ENCODE measurements around the gene PHC3.

DNA sequence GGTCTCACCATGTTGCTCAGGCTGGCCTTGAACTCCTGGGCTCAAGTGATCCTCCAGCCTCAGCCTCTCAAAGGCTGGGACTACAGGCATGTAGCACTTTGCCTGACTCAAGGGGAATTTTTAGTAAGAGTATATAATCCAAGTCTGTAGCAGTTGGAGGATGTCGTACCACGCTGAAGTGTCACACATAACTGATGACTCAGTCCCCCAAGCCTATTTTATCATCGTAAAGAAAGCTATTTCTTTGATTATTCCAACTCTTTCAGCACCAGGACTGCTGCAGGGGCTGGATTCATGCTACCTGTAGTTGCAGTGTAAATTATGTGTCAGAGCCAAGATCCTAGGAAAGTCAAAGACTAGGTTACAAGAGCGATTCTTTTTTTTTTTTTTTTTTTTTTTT, 39.3 kb upstream of the PHC3 start:
- TF ChIP-seq CTCF (IDR thresholded peaks at IDR 0.05; ENCODE audit: poor library complexity) (no peak), EZH2 (IDR thresholded peaks at IDR 0.05; ENCODE audit: borderline replicate concordance) (no peak)

All from hepatocyte (in vitro differentiated cells).